ENCODE results near the gene NAA35. TPM values are rescaled to one million over a fixed set of nuclear protein-coding genes. Genes with fewer than 3 reads are reported as not detected.

NAA35 gene
- total RNA-seq = 10 to 100 TPM; 29.4 to 32.2 TPM

- ATAC-seq (replicated peaks) = peak; percentile 91
- peaks cover 5% of the 10 kb centered on the region for H3K4me1 Mint-ChIP-seq
- no peak within 1 kb of the TSS for H3K4me3 Mint-ChIP-seq
Measured at GRCh38 chr9:85940832-85941621, at the start of gene NAA35. NAA35 (plus strand) TSS chr9:85941146; CDS start chr9:85942160, 1,014 bp downstream.

GRCh38 chr9:85892401-85892800 lies 48.5 kb upstream of the NAA35 start:
- H3K4me1 Mint-ChIP-seq = no peaks in the 10 kb centered on the region
- no peak overlapping the region for H3K27ac Mint-ChIP-seq
- no peaks in the 10 kb centered on the region for H3K27me3 Mint-ChIP-seq
- H3K36me3 Mint-ChIP-seq (ENCODE audit: low read depth) = no peaks in the 10 kb centered on the region
- no peak for ATAC-seq (replicated peaks)
- H3K4me3 Mint-ChIP-seq = no peak overlapping the region
- peaks cover 4% of the 10 kb centered on the region for H3K9me3 Mint-ChIP-seq

More at GRCh38 chr9:85940832-85941621, at the start of gene NAA35:
- Mint-ChIP-seq H3K36me3 (ENCODE audit: low read depth) (peaks cover under 1% of the 10 kb centered on the region), H3K27ac (no peak within 1 kb of the TSS), H3K9me3 (no peaks in the 10 kb centered on the region), H3K27me3 (no peaks in the 10 kb centered on the region)

GRCh38 chr9:85895685-85896084 lies 45.3 kb upstream of the NAA35 start:
- no peak for ATAC-seq (replicated peaks)
- Mint-ChIP-seq H3K4me1 (no peaks in the 10 kb centered on the region), H3K27me3 (no peaks in the 10 kb centered on the region), H3K9me3 (peaks cover 4% of the 10 kb centered on the region), H3K4me3 (no peak overlapping the region), H3K36me3 (ENCODE audit: low read depth) (no peaks in the 10 kb centered on the region), H3K27ac (no peak overlapping the region)

- no peak for ATAC-seq (replicated peaks)
- Mint-ChIP-seq H3K4me3 (no peak overlapping the region), H3K4me1 (no peaks in the 10 kb centered on the region), H3K9me3 (no peaks in the 10 kb centered on the region), H3K27ac (no peak overlapping the region), H3K27me3 (no peaks in the 10 kb centered on the region), H3K36me3 (ENCODE audit: low read depth) (no peaks in the 10 kb centered on the region)
Measured at GRCh38 chr9:85897848-85898247, 43.1 kb upstream of the NAA35 start.

GRCh38 chr9:85898332-85898731 lies 42.6 kb upstream of the NAA35 start:
- Mint-ChIP-seq H3K4me1 (no peaks in the 10 kb centered on the region), H3K27ac (no peak overlapping the region), H3K9me3 (no peaks in the 10 kb centered on the region), H3K36me3 (ENCODE audit: low read depth) (no peaks in the 10 kb centered on the region), H3K27me3 (no peaks in the 10 kb centered on the region), H3K4me3 (no peak overlapping the region)
- ATAC-seq (replicated peaks) = no peak

- no peaks in the 10 kb centered on the region for H3K4me1 Mint-ChIP-seq
- no peaks in the 10 kb centered on the region for H3K36me3 Mint-ChIP-seq (ENCODE audit: low read depth)
- H3K27ac Mint-ChIP-seq = no peak overlapping the region
- no peaks in the 10 kb centered on the region for H3K9me3 Mint-ChIP-seq
- no peak overlapping the region for H3K4me3 Mint-ChIP-seq
- no peak for ATAC-seq (replicated peaks)
- no peaks in the 10 kb centered on the region for H3K27me3 Mint-ChIP-seq
Measured at GRCh38 chr9:85899388-85899787, 41.6 kb upstream of the NAA35 start.

- peak; percentile 50 for ATAC-seq (replicated peaks)
- Mint-ChIP-seq H3K4me3 (no peak overlapping the region), H3K27me3 (no peaks in the 10 kb centered on the region), H3K4me1 (no peaks in the 10 kb centered on the region), H3K9me3 (no peaks in the 10 kb centered on the region), H3K27ac (no peak overlapping the region), H3K36me3 (ENCODE audit: low read depth) (no peaks in the 10 kb centered on the region)
Measured at GRCh38 chr9:85900504-85901201, 40.3 kb upstream of the NAA35 start.

GRCh38 chr9:85904975-85905374 lies 36.0 kb upstream of the NAA35 start:
- H3K9me3 Mint-ChIP-seq = no peaks in the 10 kb centered on the region
- no peak overlapping the region for H3K27ac Mint-ChIP-seq
- no peaks in the 10 kb centered on the region for H3K27me3 Mint-ChIP-seq
- H3K36me3 Mint-ChIP-seq (ENCODE audit: low read depth) = no peaks in the 10 kb centered on the region
- no peak for ATAC-seq (replicated peaks)
- no peaks in the 10 kb centered on the region for H3K4me1 Mint-ChIP-seq
- no peak overlapping the region for H3K4me3 Mint-ChIP-seq

- Mint-ChIP-seq H3K9me3 (no peaks in the 10 kb centered on the region), H3K27ac (no peak overlapping the region), H3K36me3 (ENCODE audit: low read depth) (no peaks in the 10 kb centered on the region), H3K4me1 (no peaks in the 10 kb centered on the region), H3K4me3 (no peak overlapping the region), H3K27me3 (no peaks in the 10 kb centered on the region)
- ATAC-seq (replicated peaks) = no peak
Measured at GRCh38 chr9:85905957-85906356, 35.0 kb upstream of the NAA35 start.

GRCh38 chr9:85909390-85909789 lies 31.6 kb upstream of the NAA35 start:
- Mint-ChIP-seq H3K27ac (no peak overlapping the region), H3K9me3 (no peaks in the 10 kb centered on the region), H3K36me3 (ENCODE audit: low read depth) (no peaks in the 10 kb centered on the region), H3K27me3 (peaks cover 6% of the 10 kb centered on the region), H3K4me3 (no peak overlapping the region), H3K4me1 (peaks cover 6% of the 10 kb centered on the region)
- no peak for ATAC-seq (replicated peaks)

GRCh38 chr9:85914108-85914507 lies 26.8 kb upstream of the NAA35 start:
- H3K36me3 Mint-ChIP-seq (ENCODE audit: low read depth) = no peaks in the 10 kb centered on the region
- peak overlapping the region; percentile 53 for H3K27ac Mint-ChIP-seq
- no peaks in the 10 kb centered on the region for H3K9me3 Mint-ChIP-seq
- peaks cover 10% of the 10 kb centered on the region for H3K4me1 Mint-ChIP-seq
- peaks cover 6% of the 10 kb centered on the region for H3K27me3 Mint-ChIP-seq
- H3K4me3 Mint-ChIP-seq = no peak overlapping the region
- ATAC-seq (replicated peaks) = peak; percentile 21

- Mint-ChIP-seq H3K36me3 (ENCODE audit: low read depth) (no peaks in the 10 kb centered on the region), H3K4me1 (peaks cover 10% of the 10 kb centered on the region), H3K9me3 (no peaks in the 10 kb centered on the region), H3K4me3 (no peak overlapping the region), H3K27me3 (no peaks in the 10 kb centered on the region), H3K27ac (no peak overlapping the region)
- ATAC-seq (replicated peaks) = no peak
Measured at GRCh38 chr9:85917756-85918155, 23.2 kb upstream of the NAA35 start.

- Mint-ChIP-seq H3K27me3 (peaks cover 17% of the 10 kb centered on the region), H3K9me3 (no peaks in the 10 kb centered on the region), H3K4me3 (no peak overlapping the region), H3K27ac (no peak overlapping the region), H3K4me1 (no peaks in the 10 kb centered on the region), H3K36me3 (ENCODE audit: low read depth) (no peaks in the 10 kb centered on the region)
- ATAC-seq (replicated peaks) = no peak
Measured at GRCh38 chr9:85925493-85925892, 15.5 kb upstream of the NAA35 start.

GRCh38 chr9:85927076-85927475 lies 13.9 kb upstream of the NAA35 start:
- no peaks in the 10 kb centered on the region for H3K9me3 Mint-ChIP-seq
- no peak for ATAC-seq (replicated peaks)
- H3K27me3 Mint-ChIP-seq = peaks cover 17% of the 10 kb centered on the region
- no peak overlapping the region for H3K27ac Mint-ChIP-seq
- no peaks in the 10 kb centered on the region for H3K36me3 Mint-ChIP-seq (ENCODE audit: low read depth)
- H3K4me1 Mint-ChIP-seq = no peaks in the 10 kb centered on the region
- H3K4me3 Mint-ChIP-seq = no peak overlapping the region

GRCh38 chr9:85931495-85931894 lies 9.5 kb upstream of the NAA35 start:
- H3K4me3 Mint-ChIP-seq = no peak overlapping the region
- no peaks in the 10 kb centered on the region for H3K4me1 Mint-ChIP-seq
- ATAC-seq (replicated peaks) = no peak
- H3K9me3 Mint-ChIP-seq = no peaks in the 10 kb centered on the region
- H3K36me3 Mint-ChIP-seq (ENCODE audit: low read depth) = no peaks in the 10 kb centered on the region
- no peak overlapping the region for H3K27ac Mint-ChIP-seq
- H3K27me3 Mint-ChIP-seq = peaks cover 17% of the 10 kb centered on the region
